KMS-11 (cell line): Measurements from ENCODE around the gene ADGRD1.

Experiments
- H2AFZ ChIP-seq: fragments of 200-600 bp; sonication (generic); 2 replicates; pipeline ENCODE4 v1.6.1; 2016; ENCODE audit warnings: antibody characterized with exemption, mixed run types, low read depth
- H3K27ac ChIP-seq: fragments of 200-600 bp; sonication (generic); 2 replicates; pipeline ENCODE4 v1.6.1; 2016; ENCODE audit warnings: mild to moderate bottlenecking, mixed run types
- H3K27me3 ChIP-seq: fragments of 200-600 bp; sonication (generic); 2 replicates; pipeline ENCODE4 v1.6.1; 2017; ENCODE audit warnings: mild to moderate bottlenecking, low read depth, mixed run types, moderate library complexity; ENCODE audit not compliant: insufficient read depth
- H3K36me3 ChIP-seq: fragments of 200-600 bp; sonication (generic); 2 replicates; pipeline ENCODE4 v1.6.1; 2017; ENCODE audit warnings: mild to moderate bottlenecking, mixed run types; ENCODE audit not compliant: insufficient read depth
- H3K4me1 ChIP-seq: fragments of 200-600 bp; sonication (generic); 2 replicates; pipeline ENCODE4 v1.6.1; 2016; ENCODE audit warnings: mild to moderate bottlenecking, low read depth, mixed run types; ENCODE audit not compliant: poor library complexity, severe bottlenecking
- H3K4me2 ChIP-seq: fragments of 200-600 bp; sonication (generic); 2 replicates; pipeline ENCODE4 v1.7.0; 2016; ENCODE audit warnings: mild to moderate bottlenecking, mixed run types
- H3K4me3 ChIP-seq: fragments of 200-600 bp; sonication (generic); IDR thresholded peaks from 2 replicates; pipeline ENCODE4 v1.6.1; 2017; ENCODE audit warnings: low read depth, low read length, mixed read lengths; ENCODE audit not compliant: insufficient read depth
- H3K79me2 ChIP-seq: fragments of 200-600 bp; sonication (generic); 2 replicates; pipeline ENCODE4 v1.6.1; 2016; ENCODE audit warnings: low read depth, mixed run types; ENCODE audit not compliant: insufficient read depth
- H3K9ac ChIP-seq: fragments of 200-600 bp; sonication (generic); 2 replicates; pipeline ENCODE4 v1.6.1; 2016; ENCODE audit warnings: mild to moderate bottlenecking, mixed run types
- H4K20me1 ChIP-seq: fragments of 200-600 bp; sonication (generic); 2 replicates; pipeline ENCODE4 v1.6.1; 2016; ENCODE audit warnings: mild to moderate bottlenecking, mixed run types; ENCODE audit not compliant: insufficient read depth
- CTCF ChIP-seq: fragments of 200-600 bp; sonication (generic); conservative IDR thresholded peaks from 2 replicates; pipeline ENCODE4 v1.6.1; 2017; ENCODE audit warnings: low read depth, mild to moderate bottlenecking, antibody characterized with exemption, low read length, moderate library complexity, mixed read lengths

ADGRD1 gene

GRCh38 chr12:131002216-131002631 is 48.5 kb downstream of the ADGRD1 start:
- no peaks in the 10 kb centered on the region for H3K79me2 ChIP-seq
- H4K20me1 ChIP-seq = no peaks in the 10 kb centered on the region
- H3K4me2 ChIP-seq = no peak overlapping the region
- no peak overlapping the region for H3K4me3 ChIP-seq
- H3K4me1 ChIP-seq = no peaks in the 10 kb centered on the region
- H3K36me3 ChIP-seq = no peaks in the 10 kb centered on the region
- H3K27me3 ChIP-seq = 0 out of 2 replicates have a peak, but pooled peaks cover 4% of the 10 kb centered on the region
- H3K27ac ChIP-seq = no peak overlapping the region
- no peak overlapping the region for H2AFZ ChIP-seq
- no peak for TF ChIP-seq CTCF
- H3K9ac ChIP-seq = no peak overlapping the region

- Histone ChIP-seq H3K79me2 (no peaks in the 10 kb centered on the region), H3K4me1 (no peaks in the 10 kb centered on the region), H2AFZ (no peak overlapping the region), H4K20me1 (no peaks in the 10 kb centered on the region), H3K4me3 (no peak overlapping the region), H3K27ac (no peak overlapping the region), H3K4me2 (no peak overlapping the region), H3K27me3 (0 out of 2 replicates have a peak, but pooled peaks cover 4% of the 10 kb centered on the region), H3K9ac (no peak overlapping the region), H3K36me3 (no peaks in the 10 kb centered on the region)
- no peak for TF ChIP-seq CTCF
Observed at GRCh38 chr12:131003036-131003715, 49.5 kb downstream of the ADGRD1 start.

GRCh38 chr12:131003716-131004045 is 50.0 kb downstream of the ADGRD1 start:
- Histone ChIP-seq H3K79me2 (no peaks in the 10 kb centered on the region), H3K4me1 (no peaks in the 10 kb centered on the region), H3K4me2 (no peak overlapping the region), H3K27me3 (0 out of 2 replicates have a peak, but pooled peaks cover 4% of the 10 kb centered on the region), H3K27ac (no peak overlapping the region), H2AFZ (no peak overlapping the region), H3K36me3 (no peaks in the 10 kb centered on the region), H3K9ac (no peak overlapping the region), H3K4me3 (no peak overlapping the region), H4K20me1 (no peaks in the 10 kb centered on the region)
- TF ChIP-seq CTCF = no peak

DNA sequence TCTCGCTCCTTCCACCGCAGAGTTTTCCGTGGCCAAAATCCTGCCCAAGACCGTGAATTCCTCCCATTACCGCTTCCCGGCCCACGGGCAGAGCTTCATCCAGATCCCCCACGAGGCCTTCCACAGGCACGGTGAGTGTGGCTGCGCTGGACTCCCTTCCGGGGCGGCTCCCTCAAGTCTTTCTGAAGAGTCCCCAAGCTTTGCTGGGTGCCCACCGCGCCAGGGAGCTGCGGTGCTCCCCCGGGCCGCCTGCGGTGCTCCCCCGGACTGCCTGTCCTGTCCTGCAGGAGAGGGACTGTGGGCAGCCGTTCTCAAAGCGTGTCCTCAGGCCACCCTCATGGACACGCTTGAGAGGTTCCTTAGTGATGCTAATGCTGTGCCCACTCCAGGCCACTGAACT is 50.5 kb downstream of the ADGRD1 start:
- Histone ChIP-seq H3K4me3 (no peak overlapping the region), H3K27me3 (0 out of 2 replicates have a peak, but pooled peaks cover 4% of the 10 kb centered on the region), H2AFZ (no peak overlapping the region), H3K36me3 (no peaks in the 10 kb centered on the region), H3K4me1 (no peaks in the 10 kb centered on the region), H3K9ac (no peak overlapping the region), H3K4me2 (no peak overlapping the region), H4K20me1 (no peaks in the 10 kb centered on the region), H3K27ac (no peak overlapping the region), H3K79me2 (no peaks in the 10 kb centered on the region)
- TF ChIP-seq CTCF = no peak
